OCI-LY1 (cell line): ENCODE data around the gene KIAA1549.

Experiments used
- H2AFZ ChIP-seq: fragments of 200-600 bp; sonication (generic), shearing (Covaris generic); 2 replicates; pipeline ENCODE4 v1.6.0; 2014; ENCODE audit warnings: antibody characterized with exemption, mild to moderate bottlenecking, low read length
- H3F3A ChIP-seq: fragments of 200-600 bp; sonication (generic), shearing (Covaris generic); 2 replicates; pipeline ENCODE4 v1.6.0; 2014; ENCODE audit warnings: mild to moderate bottlenecking, antibody characterized with exemption, low read length, moderate library complexity; ENCODE audit not compliant: insufficient read depth
- H3K27ac ChIP-seq: fragments of 200-600 bp; sonication (generic); 2 replicates; pipeline ENCODE4 v1.5.1; 2014; ENCODE audit warnings: low read length, mixed run types, mild to moderate bottlenecking, low read depth; ENCODE audit not compliant: poor library complexity, severe bottlenecking
- H3K27me3 ChIP-seq: fragments of 200-600 bp; sonication (generic); 2 replicates; pipeline ENCODE4 v1.6.0; 2014; ENCODE audit warnings: antibody characterized with exemption, mild to moderate bottlenecking, low read length, moderate library complexity; ENCODE audit not compliant: insufficient read depth
- H3K36me3 ChIP-seq: fragments of 200-600 bp; sonication (generic); 2 replicates; pipeline ENCODE4 v1.6.1; 2014; ENCODE audit warnings: mild to moderate bottlenecking, antibody characterized with exemption, low read length, moderate library complexity, mixed read lengths; ENCODE audit not compliant: insufficient read depth
- H3K4me1 ChIP-seq: fragments of 200-600 bp; sonication (generic); 2 replicates; pipeline ENCODE4 v1.5.1; 2014; ENCODE audit warnings: mild to moderate bottlenecking, low read length, moderate library complexity; ENCODE audit not compliant: insufficient read depth, severe bottlenecking
- H3K4me2 ChIP-seq: fragments of 200-600 bp; sonication (generic), shearing (Covaris generic); 2 replicates; pipeline ENCODE4 v1.6.1; 2014; ENCODE audit warnings: low read length
- H3K4me3 ChIP-seq: fragments of 200-600 bp; sonication (generic); 2 replicates; pipeline ENCODE4 v1.5.1; 2014; ENCODE audit warnings: low read length, low read depth, mild to moderate bottlenecking, mixed read lengths; ENCODE audit not compliant: poor library complexity, severe bottlenecking
- H3K79me2 ChIP-seq: fragments of 200-600 bp; shearing (Covaris generic); 2 replicates; pipeline ENCODE4 v1.6.1; 2016; ENCODE audit warnings: mixed run types, low read length, mixed read lengths; ENCODE audit not compliant: insufficient read depth
- H3K9ac ChIP-seq: fragments of 200-600 bp; sonication (generic), shearing (Covaris generic); 2 replicates; pipeline ENCODE4 v1.6.1; 2014; ENCODE audit warnings: mild to moderate bottlenecking, low read length, mixed read lengths
- H3K9me2 ChIP-seq: fragments of 200-600 bp; sonication (generic), shearing (Covaris generic); 2 replicates; pipeline ENCODE4 v1.6.1; 2014; ENCODE audit warnings: low read depth, mild to moderate bottlenecking, low read length, mixed read lengths
- H3K9me3 ChIP-seq: fragments of 200-600 bp; shearing (Covaris generic); 2 replicates; pipeline ENCODE4 v1.6.1; 2014; ENCODE audit warnings: low read length, mixed read lengths
- H4K20me1 ChIP-seq: fragments of 200-600 bp; sonication (generic), shearing (Covaris generic); 2 replicates; pipeline ENCODE4 v1.6.0; 2016; ENCODE audit warnings: mild to moderate bottlenecking, low read length; ENCODE audit not compliant: insufficient read depth
- EZH2 ChIP-seq: fragments of 200-600 bp; sonication (generic), shearing (Covaris generic); IDR thresholded peaks from 2 replicates; pipeline ENCODE4 v1.8.0; 2017; ENCODE audit warnings: borderline replicate concordance, mixed run types, mild to moderate bottlenecking, antibody characterized with exemption, low read length, moderate library complexity, mixed read lengths
- TF ChIP-seq, protein P1 (sequence below): fragments of 200-600 bp; sonication (generic), shearing (Covaris generic); IDR thresholded peaks from 2 replicates; pipeline ENCODE4 v1.5.1; 2017; ENCODE audit warnings: mild to moderate bottlenecking, antibody characterized with exemption, low read length, moderate library complexity, mixed read lengths

Gene KIAA1549

GRCh38 chr7:138829335-138829734, 151.9 kb downstream of the KIAA1549 start:
- H3K27ac ChIP-seq, result no peak overlapping the region
- H3K9me2 ChIP-seq, result no peaks in the 10 kb centered on the region
- no peaks in the 10 kb centered on the region for H3F3A ChIP-seq
- H4K20me1 ChIP-seq, result no peaks in the 10 kb centered on the region
- H2AFZ ChIP-seq, result no peak overlapping the region
- no peak overlapping the region for H3K4me3 ChIP-seq
- no peak overlapping the region for H3K9ac ChIP-seq
- no peak overlapping the region for H3K4me2 ChIP-seq
- H3K79me2 ChIP-seq, result no peaks in the 10 kb centered on the region
- H3K4me1 ChIP-seq, result no peaks in the 10 kb centered on the region
- H3K27me3 ChIP-seq, result no peaks in the 10 kb centered on the region
- no peaks in the 10 kb centered on the region for H3K36me3 ChIP-seq
- no peaks in the 10 kb centered on the region for H3K9me3 ChIP-seq
- TF ChIP-seq EZH2, result no peak
- TF ChIP-seq, protein P1, sequence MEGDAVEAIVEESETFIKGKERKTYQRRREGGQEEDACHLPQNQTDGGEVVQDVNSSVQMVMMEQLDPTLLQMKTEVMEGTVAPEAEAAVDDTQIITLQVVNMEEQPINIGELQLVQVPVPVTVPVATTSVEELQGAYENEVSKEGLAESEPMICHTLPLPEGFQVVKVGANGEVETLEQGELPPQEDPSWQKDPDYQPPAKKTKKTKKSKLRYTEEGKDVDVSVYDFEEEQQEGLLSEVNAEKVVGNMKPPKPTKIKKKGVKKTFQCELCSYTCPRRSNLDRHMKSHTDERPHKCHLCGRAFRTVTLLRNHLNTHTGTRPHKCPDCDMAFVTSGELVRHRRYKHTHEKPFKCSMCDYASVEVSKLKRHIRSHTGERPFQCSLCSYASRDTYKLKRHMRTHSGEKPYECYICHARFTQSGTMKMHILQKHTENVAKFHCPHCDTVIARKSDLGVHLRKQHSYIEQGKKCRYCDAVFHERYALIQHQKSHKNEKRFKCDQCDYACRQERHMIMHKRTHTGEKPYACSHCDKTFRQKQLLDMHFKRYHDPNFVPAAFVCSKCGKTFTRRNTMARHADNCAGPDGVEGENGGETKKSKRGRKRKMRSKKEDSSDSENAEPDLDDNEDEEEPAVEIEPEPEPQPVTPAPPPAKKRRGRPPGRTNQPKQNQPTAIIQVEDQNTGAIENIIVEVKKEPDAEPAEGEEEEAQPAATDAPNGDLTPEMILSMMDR, result no peak

DNA sequence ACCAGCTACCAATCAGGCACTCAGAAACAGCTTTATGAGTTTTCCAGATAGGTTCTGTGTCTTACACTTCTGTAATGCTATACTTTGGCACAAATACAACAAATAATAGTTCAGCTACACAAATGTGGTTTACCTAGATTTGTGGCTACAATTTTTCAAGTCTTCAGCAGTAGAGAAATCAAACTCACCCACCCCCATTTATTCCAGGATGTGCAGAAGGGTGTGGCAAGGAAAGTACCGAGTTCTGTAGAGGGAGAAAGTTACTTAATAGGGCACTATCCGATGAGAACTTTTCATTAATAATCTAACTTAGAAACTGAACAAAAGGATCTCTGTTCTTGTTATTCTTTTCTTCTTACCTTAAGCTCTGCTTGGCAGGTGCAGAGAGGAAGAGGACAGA, 152.9 kb downstream of the KIAA1549 start:
- H3K4me2 ChIP-seq, result no peak overlapping the region
- TF ChIP-seq EZH2, result no peak
- TF ChIP-seq, protein P1, result no peak
- H3K27ac ChIP-seq, result no peak overlapping the region
- H3K27me3 ChIP-seq, result no peaks in the 10 kb centered on the region
- no peaks in the 10 kb centered on the region for H3F3A ChIP-seq
- no peak overlapping the region for H3K9ac ChIP-seq
- no peaks in the 10 kb centered on the region for H4K20me1 ChIP-seq
- no peaks in the 10 kb centered on the region for H3K9me2 ChIP-seq
- H3K4me3 ChIP-seq, result no peak overlapping the region
- H3K36me3 ChIP-seq, result no peaks in the 10 kb centered on the region
- H3K79me2 ChIP-seq, result no peaks in the 10 kb centered on the region
- no peak overlapping the region for H2AFZ ChIP-seq
- no peaks in the 10 kb centered on the region for H3K4me1 ChIP-seq
- no peaks in the 10 kb centered on the region for H3K9me3 ChIP-seq

GRCh38 chr7:138825049-138825721, 156.0 kb downstream of the KIAA1549 start:
- no peaks in the 10 kb centered on the region for H3K36me3 ChIP-seq
- no peaks in the 10 kb centered on the region for H3K4me1 ChIP-seq
- no peak overlapping the region for H3K27ac ChIP-seq
- H4K20me1 ChIP-seq, result no peaks in the 10 kb centered on the region
- no peak overlapping the region for H3K4me3 ChIP-seq
- H3K27me3 ChIP-seq, result no peaks in the 10 kb centered on the region
- H3K9me3 ChIP-seq, result no peaks in the 10 kb centered on the region
- TF ChIP-seq, protein P1, result no peak
- no peak for TF ChIP-seq EZH2
- H3K4me2 ChIP-seq, result no peak overlapping the region
- no peaks in the 10 kb centered on the region for H3K9me2 ChIP-seq
- no peak overlapping the region for H2AFZ ChIP-seq
- no peaks in the 10 kb centered on the region for H3K79me2 ChIP-seq
- no peaks in the 10 kb centered on the region for H3F3A ChIP-seq
- no peak overlapping the region for H3K9ac ChIP-seq
